GM12892 (cell line): ENCODE measurements around the gene HLA-DQA1.

ENCODE experiments used
- POLR2A ChIP-seq: IDR thresholded peaks from 2 replicates; pipeline ENCODE4 v1.6.1; 2011; ENCODE audit warnings: low read depth, low read length, control low read depth
- POLR2AphosphoS5 ChIP-seq: IDR thresholded peaks from 2 replicates; pipeline ENCODE4 v1.6.1; 2011; ENCODE audit warnings: low read depth, low read length, control low read depth

DNA sequence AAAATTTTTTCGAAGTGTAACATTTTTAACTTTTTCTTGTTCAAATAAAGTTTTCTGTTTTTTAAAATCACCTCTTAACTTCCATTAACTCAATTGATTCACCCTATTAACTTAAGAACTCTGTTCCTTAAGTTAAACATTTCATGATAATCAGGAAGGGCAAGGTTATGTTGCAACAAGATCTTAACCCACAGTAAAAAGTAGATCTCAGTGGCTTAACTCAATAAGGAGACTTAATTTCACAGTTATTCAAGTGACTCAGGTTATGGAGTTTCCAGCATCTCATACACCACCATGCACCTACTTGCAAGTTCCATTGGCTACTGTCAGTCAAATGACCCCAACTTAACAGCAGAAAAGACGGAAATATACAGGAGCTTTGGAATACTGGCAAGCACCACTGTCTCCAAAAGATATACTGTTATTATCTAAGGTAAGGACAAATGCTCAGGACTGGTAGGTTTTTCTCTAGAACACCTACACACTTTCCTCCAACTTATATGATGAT lies 18.1 kb downstream of the HLA-DQA1 start:
- TF ChIP-seq POLR2AphosphoS5 (no peak), POLR2A (no peak)
